A204.1 (cell line): ENCODE measurements around the gene FLII.
"Not testable (repeated sequence)": the region's sequence is repeated elsewhere in the genome, so short reads cannot be mapped to it uniquely, and the experiment has no call there.

ENCODE experiments used
- FAIRE-seq: peaks from 2 replicates; lab custom pipeline; 2012; peaks lifted over from hg19 to GRCh38; lab: Jason Lieb, UNC

Gene FLII

GRCh38 chr17:18258356-18259038 lies at the start of gene FLII:
Gene FLII, minus strand, starts transcription at chr17:18258738. Its CDS starts 48 bp downstream, at chr17:18258690.
- FAIRE-seq = no peak

GRCh38 chr17:18303206-18303605 lies 44.7 kb upstream of the FLII start:
- not testable (repeated sequence) for FAIRE-seq

GRCh38 chr17:18300725-18301480 lies 42.4 kb upstream of the FLII start:
- FAIRE-seq = no peak

- FAIRE-seq = not testable (repeated sequence)
Measured at GRCh38 chr17:18298061-18298460, 39.5 kb upstream of the FLII start.

GRCh38 chr17:18291718-18292540 lies 33.4 kb upstream of the FLII start:
- FAIRE-seq = no peak

- FAIRE-seq = no peak
Measured at GRCh38 chr17:18285296-18285695, 26.8 kb upstream of the FLII start.

- no peak for FAIRE-seq
Measured at GRCh38 chr17:18281788-18282187, 23.2 kb upstream of the FLII start.

GRCh38 chr17:18280766-18281371 lies 22.3 kb upstream of the FLII start:
- FAIRE-seq = no peak

- FAIRE-seq = no peak
Measured at GRCh38 chr17:18280249-18280648, 21.7 kb upstream of the FLII start.

GRCh38 chr17:18278867-18279266 lies 20.3 kb upstream of the FLII start:
- no peak for FAIRE-seq

GRCh38 chr17:18277076-18277475 lies 18.5 kb upstream of the FLII start:
- FAIRE-seq = no peak

GRCh38 chr17:18270046-18270931 lies 11.8 kb upstream of the FLII start:
- FAIRE-seq = no peak

- no peak for FAIRE-seq
Measured at GRCh38 chr17:18267927-18268711, 9.6 kb upstream of the FLII start.

- FAIRE-seq = no peak
Measured at GRCh38 chr17:18267366-18267765, 8.8 kb upstream of the FLII start.

- FAIRE-seq = no peak
Measured at GRCh38 chr17:18263885-18264682, 5.5 kb upstream of the FLII start.

GRCh38 chr17:18262641-18263040 lies 4.1 kb upstream of the FLII start:
- no peak for FAIRE-seq

GRCh38 chr17:18262111-18262510 lies 3.6 kb upstream of the FLII start:
- no peak for FAIRE-seq

- no peak for FAIRE-seq
Measured at GRCh38 chr17:18261659-18262058, 3.1 kb upstream of the FLII start.

- no peak for FAIRE-seq
Measured at GRCh38 chr17:18261146-18261515, 2.6 kb upstream of the FLII start.
